ENCODE data around the gene ADAMTS19. TPM values are rescaled to one million over a fixed set of nuclear protein-coding genes. Genes with fewer than 3 reads are reported as not detected.

ADAMTS19 gene
- total and polyA plus RNA-seq, 9 of the 15 experiments (the other 6 are each of a cell fraction or from before 2014, with no cell fraction given), result not detected

DNA sequence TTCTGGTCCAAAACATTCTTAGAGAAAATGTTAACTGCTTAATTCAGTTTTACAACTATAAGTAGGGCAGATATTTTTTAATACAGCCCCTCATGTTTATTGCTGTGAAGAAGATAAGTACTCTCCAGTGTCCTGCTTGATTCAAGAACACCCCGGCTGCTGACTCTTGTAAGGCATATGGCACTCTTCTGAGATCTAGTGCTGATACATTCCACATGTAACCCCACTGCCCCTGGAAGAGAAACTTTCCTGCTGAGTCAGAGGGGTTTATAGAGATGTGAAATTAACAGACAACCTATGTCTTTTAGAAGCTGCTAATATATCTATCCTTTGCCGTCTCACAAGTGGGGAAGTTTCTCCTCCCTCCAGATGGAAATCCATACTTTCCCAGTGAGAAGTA, 286.8 kb downstream of the ADAMTS19 start (continued):
- TF ChIP-seq, protein P1, sequence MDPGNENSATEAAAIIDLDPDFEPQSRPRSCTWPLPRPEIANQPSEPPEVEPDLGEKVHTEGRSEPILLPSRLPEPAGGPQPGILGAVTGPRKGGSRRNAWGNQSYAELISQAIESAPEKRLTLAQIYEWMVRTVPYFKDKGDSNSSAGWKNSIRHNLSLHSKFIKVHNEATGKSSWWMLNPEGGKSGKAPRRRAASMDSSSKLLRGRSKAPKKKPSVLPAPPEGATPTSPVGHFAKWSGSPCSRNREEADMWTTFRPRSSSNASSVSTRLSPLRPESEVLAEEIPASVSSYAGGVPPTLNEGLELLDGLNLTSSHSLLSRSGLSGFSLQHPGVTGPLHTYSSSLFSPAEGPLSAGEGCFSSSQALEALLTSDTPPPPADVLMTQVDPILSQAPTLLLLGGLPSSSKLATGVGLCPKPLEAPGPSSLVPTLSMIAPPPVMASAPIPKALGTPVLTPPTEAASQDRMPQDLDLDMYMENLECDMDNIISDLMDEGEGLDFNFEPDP (CRISPR knock-in tag; IDR thresholded peaks at IDR 0.05), result no peak
- TF ChIP-seq MCM7 (IDR thresholded peaks at IDR 0.05), result no peak

DNA sequence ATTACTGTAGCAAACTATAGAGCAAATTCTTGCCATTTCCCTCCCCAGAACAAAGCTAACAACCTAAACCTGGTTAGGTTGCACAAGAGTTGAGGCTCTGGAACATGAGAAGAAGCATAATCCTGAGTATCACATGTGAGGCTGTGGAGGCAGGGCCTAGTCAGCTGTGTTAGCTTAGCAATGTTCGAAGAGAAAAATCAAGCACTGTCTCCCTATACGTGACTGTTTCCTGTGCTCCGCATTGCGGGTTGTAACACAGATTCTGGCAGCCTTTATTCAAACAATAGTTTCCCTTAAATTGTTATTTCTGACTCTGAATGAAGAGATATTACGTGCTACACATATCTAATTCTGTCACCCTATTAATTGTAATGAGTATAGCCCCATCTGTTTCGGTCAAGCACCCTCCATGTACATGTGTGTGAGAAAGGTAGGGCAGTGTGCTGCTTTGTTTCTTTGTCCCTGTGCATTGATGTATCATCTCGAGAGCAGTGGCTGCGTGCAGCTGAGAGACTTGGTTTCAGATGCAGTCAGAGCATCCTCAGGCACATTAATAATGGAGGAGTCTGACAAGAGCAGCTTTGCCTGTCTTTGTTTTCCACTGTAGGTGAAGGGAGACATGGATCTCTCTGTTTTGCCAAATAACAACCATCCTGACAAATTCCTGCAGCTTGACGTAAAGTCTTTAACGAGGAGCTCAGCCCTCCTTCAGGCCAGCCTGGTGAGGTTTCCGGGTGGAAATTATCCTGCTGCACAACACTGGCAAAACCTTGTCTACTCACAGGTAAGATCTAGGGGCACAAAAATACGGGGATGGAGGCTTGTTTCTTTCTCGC, 287.7 kb downstream of the ADAMTS19 start, which contains the start of gene MINAR2:
TSS of gene MINAR2 (plus strand) at position 523 of the 836 bp plus-strand sequence. CDS start at position 620, 97 bp downstream.
- no peak within 1 kb of the TSS for H3K27ac ChIP-seq (ENCODE audit: extremely low read depth, low read depth, low read length)
- ChIA-PET POLR2A (no interaction called here), CTCF (ENCODE audit: low intra/inter-chr PET ratio) (no interaction called here)
- no peaks in the 10 kb centered on the region for H4K20me1 ChIP-seq (replicated peaks; ENCODE audit: control insufficient read depth, insufficient read depth, low read length)
- H3K9ac ChIP-seq (ENCODE audit: insufficient read depth in 1 of 2, low read depth in 2 of 2, low read length in 2 of 2), result no peak within 1 kb of the TSS
- ATAC-seq (no peak), FAIRE-seq (no peak), DNase-seq (ENCODE audit: extremely low read depth in 1 of 4, low spot score in 3 of 4) (no peak)
- H3K36me3 ChIP-seq (ENCODE audit: control insufficient read depth, insufficient read depth, low read length), result no peaks in the 10 kb centered on the region
- no TSS peak for BruUV-seq (replicated peaks)
- H3K4me3 ChIP-seq, result no peak within 1 kb of the TSS
- no peak within 1 kb of the TSS for H3K4me2 ChIP-seq (ENCODE audit: insufficient read depth, low read length)
- in situ Hi-C loops (cut with MboI), result no loop called here
- 2% methylated on average over 13 of the region's 13 CpGs for WGBS (ENCODE audit: insufficient coverage, low coverage, missing lambda C conversion rate)
- H2AFZ ChIP-seq (ENCODE audit: low read depth, low read length), result no peak within 1 kb of the TSS
- no peaks in the 10 kb centered on the region for H3K9me1 ChIP-seq (ENCODE audit: control insufficient read depth, insufficient read depth, low read length)
- intact Hi-C loops (cut with micrococcal nuclease), result no loop called here
- no peaks in the 10 kb centered on the region for H3K79me2 ChIP-seq (ENCODE audit: control insufficient read depth, insufficient read depth, low read length)
- H3K4me1 ChIP-seq (replicated peaks in 1 of 2; ENCODE audit: control insufficient read depth in 2 of 2, insufficient read depth in 2 of 2, low read length in 2 of 2), result no peaks in the 10 kb centered on the region
- H3K9me3 ChIP-seq (replicated peaks; ENCODE audit: control insufficient read depth, insufficient read depth, low read depth, low read length), result no peaks in the 10 kb centered on the region
- H3K27me3 ChIP-seq (ENCODE audit: control insufficient read depth in 2 of 2, insufficient read depth in 2 of 2, low read length in 2 of 2), result no peaks in the 10 kb centered on the region
- TF ChIP-seq DACH1 (IDR thresholded peaks at IDR 0.05; ENCODE audit: partially characterized antibody) (no peak), ATF7 (IDR thresholded peaks at IDR 0.05) (no peak), FOXA3 (CRISPR knock-in tag; conservative IDR thresholded peaks at IDR 0.05 in 1 of 2, IDR thresholded peaks at IDR 0.05 in 1 of 2) (no peak), BRD9 (IDR thresholded peaks at IDR 0.05; ENCODE audit: low read depth, partially characterized antibody) (no peak), ZNF354B (CRISPR knock-in tag; IDR thresholded peaks at IDR 0.05) (no peak), NCOA2 (IDR thresholded peaks at IDR 0.05; ENCODE audit: partially characterized antibody in 2 of 2) (no peak)
- TF ChIP-seq, protein P2, sequence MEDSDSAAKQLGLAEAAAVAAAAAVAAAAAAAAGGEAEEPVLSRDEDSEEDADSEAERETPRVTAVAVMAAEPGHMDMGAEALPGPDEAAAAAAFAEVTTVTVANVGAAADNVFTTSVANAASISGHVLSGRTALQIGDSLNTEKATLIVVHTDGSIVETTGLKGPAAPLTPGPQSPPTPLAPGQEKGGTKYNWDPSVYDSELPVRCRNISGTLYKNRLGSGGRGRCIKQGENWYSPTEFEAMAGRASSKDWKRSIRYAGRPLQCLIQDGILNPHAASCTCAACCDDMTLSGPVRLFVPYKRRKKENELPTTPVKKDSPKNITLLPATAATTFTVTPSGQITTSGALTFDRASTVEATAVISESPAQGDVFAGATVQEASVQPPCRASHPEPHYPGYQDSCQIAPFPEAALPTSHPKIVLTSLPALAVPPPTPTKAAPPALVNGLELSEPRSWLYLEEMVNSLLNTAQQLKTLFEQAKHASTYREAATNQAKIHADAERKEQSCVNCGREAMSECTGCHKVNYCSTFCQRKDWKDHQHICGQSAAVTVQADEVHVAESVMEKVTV (CRISPR knock-in tag; IDR thresholded peaks at IDR 0.05), result no peak
- TF ChIP-seq, protein P3, sequence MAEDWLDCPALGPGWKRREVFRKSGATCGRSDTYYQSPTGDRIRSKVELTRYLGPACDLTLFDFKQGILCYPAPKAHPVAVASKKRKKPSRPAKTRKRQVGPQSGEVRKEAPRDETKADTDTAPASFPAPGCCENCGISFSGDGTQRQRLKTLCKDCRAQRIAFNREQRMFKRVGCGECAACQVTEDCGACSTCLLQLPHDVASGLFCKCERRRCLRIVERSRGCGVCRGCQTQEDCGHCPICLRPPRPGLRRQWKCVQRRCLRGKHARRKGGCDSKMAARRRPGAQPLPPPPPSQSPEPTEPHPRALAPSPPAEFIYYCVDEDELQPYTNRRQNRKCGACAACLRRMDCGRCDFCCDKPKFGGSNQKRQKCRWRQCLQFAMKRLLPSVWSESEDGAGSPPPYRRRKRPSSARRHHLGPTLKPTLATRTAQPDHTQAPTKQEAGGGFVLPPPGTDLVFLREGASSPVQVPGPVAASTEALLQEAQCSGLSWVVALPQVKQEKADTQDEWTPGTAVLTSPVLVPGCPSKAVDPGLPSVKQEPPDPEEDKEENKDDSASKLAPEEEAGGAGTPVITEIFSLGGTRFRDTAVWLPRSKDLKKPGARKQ (CRISPR knock-in tag; IDR thresholded peaks at IDR 0.05), result no peak
- TF ChIP-seq, protein P4, sequence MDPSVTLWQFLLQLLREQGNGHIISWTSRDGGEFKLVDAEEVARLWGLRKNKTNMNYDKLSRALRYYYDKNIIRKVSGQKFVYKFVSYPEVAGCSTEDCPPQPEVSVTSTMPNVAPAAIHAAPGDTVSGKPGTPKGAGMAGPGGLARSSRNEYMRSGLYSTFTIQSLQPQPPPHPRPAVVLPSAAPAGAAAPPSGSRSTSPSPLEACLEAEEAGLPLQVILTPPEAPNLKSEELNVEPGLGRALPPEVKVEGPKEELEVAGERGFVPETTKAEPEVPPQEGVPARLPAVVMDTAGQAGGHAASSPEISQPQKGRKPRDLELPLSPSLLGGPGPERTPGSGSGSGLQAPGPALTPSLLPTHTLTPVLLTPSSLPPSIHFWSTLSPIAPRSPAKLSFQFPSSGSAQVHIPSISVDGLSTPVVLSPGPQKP (CRISPR knock-in tag; IDR thresholded peaks at IDR 0.05), result no peak
- TF ChIP-seq, protein P5, sequence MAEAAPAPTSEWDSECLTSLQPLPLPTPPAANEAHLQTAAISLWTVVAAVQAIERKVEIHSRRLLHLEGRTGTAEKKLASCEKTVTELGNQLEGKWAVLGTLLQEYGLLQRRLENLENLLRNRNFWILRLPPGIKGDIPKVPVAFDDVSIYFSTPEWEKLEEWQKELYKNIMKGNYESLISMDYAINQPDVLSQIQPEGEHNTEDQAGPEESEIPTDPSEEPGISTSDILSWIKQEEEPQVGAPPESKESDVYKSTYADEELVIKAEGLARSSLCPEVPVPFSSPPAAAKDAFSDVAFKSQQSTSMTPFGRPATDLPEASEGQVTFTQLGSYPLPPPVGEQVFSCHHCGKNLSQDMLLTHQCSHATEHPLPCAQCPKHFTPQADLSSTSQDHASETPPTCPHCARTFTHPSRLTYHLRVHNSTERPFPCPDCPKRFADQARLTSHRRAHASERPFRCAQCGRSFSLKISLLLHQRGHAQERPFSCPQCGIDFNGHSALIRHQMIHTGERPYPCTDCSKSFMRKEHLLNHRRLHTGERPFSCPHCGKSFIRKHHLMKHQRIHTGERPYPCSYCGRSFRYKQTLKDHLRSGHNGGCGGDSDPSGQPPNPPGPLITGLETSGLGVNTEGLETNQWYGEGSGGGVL (CRISPR knock-in tag; IDR thresholded peaks at IDR 0.05), result no peak

All from K562 (cell line).